ENCODE measurements around the gene CRISPLD2. TPM values are rescaled to one million over a fixed set of nuclear protein-coding genes. Genes with fewer than 3 reads are reported as not detected.

The CRISPLD2 gene
- total RNA-seq, 1 donor from 2014 or later = 0.53 TPM

- no peak for TF ChIP-seq CTCF (IDR thresholded peaks at IDR 0.05; ENCODE audit: insufficient read depth, low read length, severe bottlenecking)
- H3K36me3 ChIP-seq (ENCODE audit: control insufficient read depth, insufficient read depth, low read length) = peaks cover 23% of the 10 kb centered on the region
- DNase-seq (ENCODE audit: low read depth) (no peak), FAIRE-seq (no peak)
- H3K27me3 ChIP-seq (ENCODE audit: control insufficient read depth, insufficient read depth, low read length) = no peaks in the 10 kb centered on the region
- H3K4me3 ChIP-seq (ENCODE audit: low read depth, low read length) = no peak overlapping the region
These were observed 41.1 kb upstream of the CRISPLD2 start for GRCh38 chr16:84778720-84779119.

GRCh38 chr16:84780063-84780462, 39.7 kb upstream of the CRISPLD2 start:
- DNase-seq (ENCODE audit: low read depth) (no peak), FAIRE-seq (no peak)
- no peak for TF ChIP-seq CTCF (IDR thresholded peaks at IDR 0.05; ENCODE audit: insufficient read depth, low read length, severe bottlenecking)

GRCh38 chr16:84780544-84781376, 39.0 kb upstream of the CRISPLD2 start:
- no peak for TF ChIP-seq CTCF (IDR thresholded peaks at IDR 0.05; ENCODE audit: insufficient read depth, low read length, severe bottlenecking)
- Histone ChIP-seq H3K36me3 (ENCODE audit: control insufficient read depth, insufficient read depth, low read length) (peaks cover 17% of the 10 kb centered on the region), H3K27me3 (ENCODE audit: control insufficient read depth, insufficient read depth, low read length) (no peaks in the 10 kb centered on the region), H3K4me3 (ENCODE audit: low read depth, low read length) (no peak overlapping the region)
- FAIRE-seq = no peak
- no peak for DNase-seq (ENCODE audit: low read depth)

More at GRCh38 chr16:84780063-84780462, 39.7 kb upstream of the CRISPLD2 start:
- Histone ChIP-seq H3K36me3 (ENCODE audit: control insufficient read depth, insufficient read depth, low read length) (peaks cover 23% of the 10 kb centered on the region), H3K27me3 (ENCODE audit: control insufficient read depth, insufficient read depth, low read length) (no peaks in the 10 kb centered on the region), H3K4me3 (ENCODE audit: low read depth, low read length) (no peak overlapping the region)

GRCh38 chr16:84782846-84783245, 36.9 kb upstream of the CRISPLD2 start:
- Histone ChIP-seq H3K36me3 (ENCODE audit: control insufficient read depth, insufficient read depth, low read length) (peaks cover 5% of the 10 kb centered on the region), H3K4me3 (ENCODE audit: low read depth, low read length) (no peak overlapping the region), H3K27me3 (ENCODE audit: control insufficient read depth, insufficient read depth, low read length) (no peaks in the 10 kb centered on the region)
- TF ChIP-seq CTCF (IDR thresholded peaks at IDR 0.05; ENCODE audit: insufficient read depth, low read length, severe bottlenecking) = no peak
- peak; percentile 13 for DNase-seq (ENCODE audit: low read depth)
- no peak for FAIRE-seq

GRCh38 chr16:84785843-84786581, 33.8 kb upstream of the CRISPLD2 start:
- Histone ChIP-seq H3K27me3 (ENCODE audit: control insufficient read depth, insufficient read depth, low read length) (no peaks in the 10 kb centered on the region), H3K4me3 (ENCODE audit: low read depth, low read length) (no peak overlapping the region), H3K36me3 (ENCODE audit: control insufficient read depth, insufficient read depth, low read length) (no peaks in the 10 kb centered on the region)
- FAIRE-seq = no peak
- DNase-seq (ENCODE audit: low read depth) = peak; percentile 23
- TF ChIP-seq CTCF (IDR thresholded peaks at IDR 0.05; ENCODE audit: insufficient read depth, low read length, severe bottlenecking) = no peak

Measured in bronchial epithelial cell (primary cell).